Forelimb muscle (tissue), 1 donor: ENCODE measurements around the gene FBXO21. TPM values are rescaled to one million over a fixed set of nuclear protein-coding genes. Genes with fewer than 3 reads are reported as not detected.
"Not testable (repeated sequence)": the region's sequence is repeated elsewhere in the genome, so short reads cannot be mapped to it uniquely, and the experiment has no call there.

ENCODE experiments used
- DNase-seq: peaks from one replicate; pipeline ENCODE4 v3.0.0-alpha.2; 2013; ENCODE audit warnings: low read depth
- polyA plus RNA-seq: library from polyadenylated mRNA; unstranded; fragments of 120-200 nt; gene quantifications from one replicate; pipeline ENCODE4 v1.2.1, GENCODE V29; 2013; ENCODE audit not compliant: insufficient read length

FBXO21 gene, protein sequence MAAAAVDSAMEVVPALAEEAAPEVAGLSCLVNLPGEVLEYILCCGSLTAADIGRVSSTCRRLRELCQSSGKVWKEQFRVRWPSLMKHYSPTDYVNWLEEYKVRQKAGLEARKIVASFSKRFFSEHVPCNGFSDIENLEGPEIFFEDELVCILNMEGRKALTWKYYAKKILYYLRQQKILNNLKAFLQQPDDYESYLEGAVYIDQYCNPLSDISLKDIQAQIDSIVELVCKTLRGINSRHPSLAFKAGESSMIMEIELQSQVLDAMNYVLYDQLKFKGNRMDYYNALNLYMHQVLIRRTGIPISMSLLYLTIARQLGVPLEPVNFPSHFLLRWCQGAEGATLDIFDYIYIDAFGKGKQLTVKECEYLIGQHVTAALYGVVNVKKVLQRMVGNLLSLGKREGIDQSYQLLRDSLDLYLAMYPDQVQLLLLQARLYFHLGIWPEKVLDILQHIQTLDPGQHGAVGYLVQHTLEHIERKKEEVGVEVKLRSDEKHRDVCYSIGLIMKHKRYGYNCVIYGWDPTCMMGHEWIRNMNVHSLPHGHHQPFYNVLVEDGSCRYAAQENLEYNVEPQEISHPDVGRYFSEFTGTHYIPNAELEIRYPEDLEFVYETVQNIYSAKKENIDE
- 24.9 TPM for polyA plus RNA-seq

DNA sequence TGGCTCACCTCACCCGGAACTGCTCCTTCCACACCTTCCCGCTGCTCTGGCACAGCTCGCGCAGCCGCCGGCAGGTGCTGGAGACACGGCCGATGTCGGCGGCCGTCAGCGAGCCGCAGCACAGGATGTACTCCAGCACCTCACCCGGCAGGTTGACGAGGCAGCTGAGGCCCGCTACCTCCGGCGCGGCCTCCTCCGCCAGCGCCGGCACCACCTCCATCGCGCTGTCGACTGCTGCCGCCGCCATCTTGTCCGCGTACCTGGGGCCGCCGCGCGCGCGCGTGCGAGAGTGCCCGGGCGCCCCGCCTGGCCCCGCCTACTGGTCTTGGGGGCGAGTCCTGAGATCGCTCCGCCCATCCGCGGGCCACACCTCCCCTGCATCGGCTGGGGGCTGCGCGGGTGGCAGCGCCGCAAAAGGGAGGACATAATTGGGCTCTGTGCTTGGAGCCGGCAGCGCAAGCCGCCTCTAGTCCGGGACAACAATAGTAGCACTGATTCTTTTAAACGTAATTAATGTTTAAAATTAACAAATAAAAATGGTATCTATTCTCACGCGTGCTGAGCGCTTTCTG, at the start of gene FBXO21:
Gene FBXO21 (minus strand): TSS at position 261 of the 572 bp plus-strand sequence. CDS start 14 bp downstream, at position 247.
- DNase-seq: peak; percentile 32

- no peak for DNase-seq
These were observed 46.3 kb upstream of the FBXO21 start for GRCh38 chr12:117236456-117237001.

- no peak for DNase-seq
These were observed 45.0 kb upstream of the FBXO21 start for GRCh38 chr12:117235261-117235660.

GRCh38 chr12:117234441-117234840, 44.2 kb upstream of the FBXO21 start:
- DNase-seq: no peak

DNA sequence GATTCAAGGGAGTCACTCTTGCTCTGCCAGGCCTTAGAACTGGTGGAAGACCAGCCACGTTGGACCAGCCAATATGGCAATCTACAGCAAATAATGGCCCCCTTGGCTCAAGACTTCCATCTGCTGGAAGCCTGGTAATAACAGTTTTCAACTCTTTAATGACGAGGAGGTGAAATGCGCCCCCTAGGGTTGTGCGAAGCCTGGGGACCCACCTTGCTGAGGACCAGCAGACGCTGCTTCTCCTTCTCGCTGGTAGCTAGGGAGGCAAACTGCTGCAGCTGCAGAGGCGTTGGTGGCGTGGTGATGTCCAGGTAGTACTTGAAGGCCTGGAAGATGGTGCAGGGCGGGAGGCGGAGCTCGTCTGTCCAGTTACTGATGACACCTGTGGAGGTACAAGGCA, 41.5 kb upstream of the FBXO21 start:
- DNase-seq: no peak

- no peak for DNase-seq
These were observed 38.0 kb upstream of the FBXO21 start for GRCh38 chr12:117228239-117228638.

DNA sequence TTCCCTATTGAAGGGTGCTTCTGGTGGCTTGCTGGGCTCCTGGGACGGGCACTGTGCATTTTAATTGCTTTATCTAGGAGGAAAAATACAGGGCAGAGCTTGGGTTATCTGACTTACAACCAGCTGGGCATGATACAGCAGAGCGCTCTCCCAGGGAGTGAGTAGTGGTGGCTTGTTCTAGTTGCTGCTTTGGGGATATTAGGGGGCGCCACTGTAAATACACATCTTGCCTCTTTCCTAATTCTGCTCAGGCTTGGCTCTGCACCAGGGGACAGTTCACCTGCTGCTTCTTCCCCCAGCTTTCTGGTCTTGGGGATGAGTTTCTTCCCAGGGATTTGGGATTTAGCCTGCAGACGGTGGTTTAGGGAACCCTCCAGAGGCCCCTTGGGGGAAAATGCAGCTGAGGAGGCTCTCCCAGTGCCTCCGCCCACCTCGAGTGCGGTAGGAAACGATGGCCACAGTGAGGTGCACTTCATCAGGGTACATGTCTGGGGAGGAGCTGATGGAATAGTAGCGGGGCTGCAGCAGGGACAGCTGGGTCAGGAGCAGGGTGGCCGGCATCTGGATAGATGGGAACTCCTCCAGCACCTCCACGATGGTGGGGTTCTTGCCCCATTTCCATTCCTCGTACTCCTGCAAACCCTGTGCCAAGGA, 36.9 kb upstream of the FBXO21 start:
- no peak for DNase-seq

- DNase-seq: no peak
These were observed 36.2 kb upstream of the FBXO21 start for GRCh38 chr12:117226505-117226904.

- no peak for DNase-seq
These were observed 34.9 kb upstream of the FBXO21 start for GRCh38 chr12:117225179-117225578.

GRCh38 chr12:117220947-117221346, 30.7 kb upstream of the FBXO21 start:
- not testable (repeated sequence) for DNase-seq

- DNase-seq: no peak
These were observed 27.9 kb upstream of the FBXO21 start for GRCh38 chr12:117218149-117218548.

GRCh38 chr12:117216686-117217085, 26.4 kb upstream of the FBXO21 start:
- DNase-seq: no peak

DNA sequence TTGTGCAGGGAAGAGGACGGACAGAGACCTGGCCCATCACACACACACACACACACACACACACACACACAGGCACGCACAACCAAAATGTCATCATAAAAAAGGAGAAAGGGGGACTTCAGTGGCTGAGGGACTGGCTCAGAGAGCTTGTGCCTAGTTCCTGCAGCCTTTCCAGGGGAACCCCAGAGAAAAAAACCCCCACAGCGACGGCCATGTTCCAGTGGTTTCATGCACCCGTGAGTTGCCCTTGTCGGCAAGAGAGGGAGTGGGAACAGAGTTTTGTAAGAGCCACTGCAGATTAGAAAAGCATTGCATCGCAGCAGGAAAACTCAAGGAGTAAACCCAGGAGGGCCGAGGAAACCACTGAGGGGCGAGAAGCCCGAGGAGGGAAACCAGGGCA, 24.5 kb upstream of the FBXO21 start:
- DNase-seq: no peak

DNA sequence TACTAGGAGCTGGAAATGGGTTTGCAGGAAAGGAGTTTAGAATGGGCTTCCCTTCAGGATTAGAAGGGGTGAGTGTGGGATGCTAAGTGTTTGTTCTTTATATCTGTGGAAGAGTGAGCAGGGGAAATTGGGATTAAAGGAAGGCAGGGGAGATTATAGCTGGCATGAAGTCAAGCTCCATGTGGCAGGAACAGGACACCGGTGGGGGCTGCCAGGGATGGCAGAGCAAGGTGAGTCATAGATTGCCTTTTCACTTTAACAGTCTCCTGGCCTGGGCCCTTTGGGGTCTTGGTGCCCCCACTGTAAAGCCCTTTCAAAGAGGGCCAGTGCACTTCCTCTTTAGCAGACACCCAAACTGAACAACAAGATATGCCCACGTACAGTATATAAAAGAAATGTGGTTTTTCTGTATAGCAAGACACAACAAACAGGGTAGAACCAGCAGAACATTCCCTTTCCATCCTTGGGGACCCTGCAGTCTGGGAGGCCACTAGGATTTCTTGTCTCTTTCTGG, 23.1 kb upstream of the FBXO21 start:
- DNase-seq: no peak

DNA sequence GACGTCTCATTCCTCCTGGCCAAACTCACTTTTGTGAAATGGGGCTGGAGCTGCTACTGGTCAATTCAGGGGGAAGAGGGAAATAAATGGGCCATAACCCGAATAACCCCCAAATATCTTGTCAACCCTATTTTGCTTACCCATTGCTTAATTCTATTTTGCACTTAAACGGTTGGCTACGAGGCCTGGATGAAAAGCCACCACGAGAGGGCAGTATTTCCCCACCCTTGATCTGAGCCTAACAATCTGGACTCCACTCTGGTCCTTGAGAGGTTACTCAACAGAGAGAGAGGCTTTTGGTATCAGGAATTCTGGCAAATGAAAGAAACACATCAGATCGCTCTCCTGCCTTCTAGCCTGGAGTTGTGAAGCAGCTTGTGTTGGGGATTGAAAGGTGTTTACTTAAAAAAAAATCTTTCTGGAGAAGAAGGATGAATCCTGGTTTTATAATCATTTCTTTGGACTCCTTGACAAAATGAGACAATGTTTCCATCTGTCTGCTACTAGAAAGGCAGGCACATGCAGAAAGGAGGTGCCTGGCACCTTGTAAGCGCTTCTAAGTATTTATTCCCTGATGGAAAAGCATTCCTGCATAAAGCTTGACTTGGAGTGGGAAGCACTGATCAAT, 22.4 kb upstream of the FBXO21 start:
- peak; percentile 56 for DNase-seq

DNA sequence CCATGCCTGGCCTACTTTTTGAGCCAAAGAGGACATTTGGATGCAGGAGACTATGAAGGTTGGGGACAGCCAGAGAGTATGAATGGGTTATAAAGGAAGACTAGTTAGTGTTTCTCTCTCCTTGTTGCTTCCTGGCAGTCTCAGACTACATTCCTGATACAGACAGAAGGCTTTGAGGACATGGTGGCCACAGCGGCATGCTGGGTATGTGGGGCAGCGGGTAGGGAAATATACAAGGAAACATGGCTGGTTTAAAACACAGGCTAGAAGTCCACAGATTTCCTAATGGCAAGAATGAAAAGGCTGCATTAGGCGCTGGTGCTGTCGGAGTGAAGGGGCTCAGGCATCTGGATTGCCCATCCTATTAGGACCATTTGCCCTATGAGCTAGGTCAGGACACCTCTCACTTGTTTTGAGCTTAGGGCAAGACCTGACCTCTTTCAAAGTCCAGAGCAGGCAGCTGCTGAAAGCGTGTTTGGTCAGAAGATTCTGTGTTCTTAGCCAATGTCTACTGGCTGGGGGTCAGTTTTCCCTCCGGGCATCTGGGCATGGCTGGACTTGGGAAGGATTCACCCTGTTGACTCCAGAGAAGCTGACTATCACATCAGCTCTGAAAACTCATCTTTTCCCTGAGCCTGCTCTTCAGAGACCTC, 20.1 kb upstream of the FBXO21 start:
- no peak for DNase-seq

- no peak for DNase-seq
These were observed 19.4 kb upstream of the FBXO21 start for GRCh38 chr12:117209626-117210025.

DNA sequence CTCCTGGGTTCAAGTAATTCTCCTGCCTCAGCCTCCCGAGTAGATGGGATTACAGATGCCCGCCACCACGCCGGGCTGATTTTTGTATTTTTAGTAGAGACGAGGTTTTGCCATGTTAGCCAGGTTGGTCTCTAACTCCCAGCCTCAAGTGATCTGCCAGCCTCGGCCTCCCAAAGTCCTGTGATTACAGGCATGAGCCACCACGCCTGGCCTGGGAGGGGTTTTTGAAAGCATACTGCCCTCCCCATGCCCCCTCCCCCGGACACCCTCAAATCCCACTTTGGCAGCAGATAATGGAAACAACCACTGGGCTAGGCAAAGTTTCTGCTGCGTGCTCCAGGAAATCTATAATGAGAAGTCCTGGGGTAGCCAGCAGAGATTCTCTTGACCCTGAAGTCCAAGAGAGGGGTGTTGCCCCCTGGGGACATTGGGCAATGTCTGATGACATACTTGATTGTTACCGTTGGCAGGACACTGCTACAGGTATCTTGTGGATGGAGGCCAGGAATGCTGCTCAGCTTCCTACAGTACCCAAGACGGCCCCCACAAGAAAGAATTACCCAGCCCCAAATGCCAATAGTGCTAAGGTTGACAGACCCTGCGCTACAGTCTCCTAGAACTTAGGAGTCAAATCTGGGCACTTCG, 18.7 kb upstream of the FBXO21 start:
- no peak for DNase-seq

DNA sequence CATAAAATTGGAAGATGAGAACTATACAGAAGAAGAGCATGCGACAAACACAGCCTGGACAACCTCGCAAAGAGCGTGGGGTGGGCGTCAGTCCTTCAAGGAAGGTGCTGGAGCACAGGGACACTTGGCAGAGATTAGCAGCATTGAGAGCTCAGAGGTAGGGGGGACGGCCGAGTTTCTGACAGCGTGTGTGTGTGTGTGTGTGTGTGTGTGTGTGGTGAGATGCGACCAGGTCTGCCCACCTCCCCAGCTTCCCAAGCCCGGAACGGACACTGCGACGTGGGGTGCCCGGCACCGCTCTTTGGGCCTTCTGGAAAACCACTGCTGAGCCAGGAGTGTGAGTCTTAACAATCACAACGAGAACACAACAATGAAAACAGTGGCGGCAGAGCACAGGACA, 17.9 kb upstream of the FBXO21 start:
- no peak for DNase-seq

- DNase-seq: no peak
These were observed 17.4 kb upstream of the FBXO21 start for GRCh38 chr12:117207675-117208074.
